Measurements from ENCODE around the gene DNAJB12.
"Not testable (repeated sequence)": the region's sequence is repeated elsewhere in the genome, so short reads cannot be mapped to it uniquely, and the experiment has no call there.

DNAJB12 gene

GRCh38 chr10:72370201-72370722 lies 15.5 kb upstream of the DNAJB12 start:
- no peaks in the 10 kb centered on the region for H3K9me3 Mint-ChIP-seq
- intact Hi-C loops (cut with micrococcal nuclease): no loop called here
- H3K4me3 Mint-ChIP-seq: no peak overlapping the region
- no peaks in the 10 kb centered on the region for H3K4me1 Mint-ChIP-seq (ENCODE audit: low read depth)
- H3K27me3 Mint-ChIP-seq: no peaks in the 10 kb centered on the region
- H3K36me3 Mint-ChIP-seq (ENCODE audit: low read depth): peaks cover 88% of the 10 kb centered on the region
- H3K27ac Mint-ChIP-seq: no peak overlapping the region

GRCh38 chr10:72367301-72367960 lies 12.7 kb upstream of the DNAJB12 start:
- Mint-ChIP-seq H3K4me1 (ENCODE audit: low read depth) (peaks cover 13% of the 10 kb centered on the region), H3K9me3 (no peaks in the 10 kb centered on the region), H3K27me3 (no peaks in the 10 kb centered on the region), H3K36me3 (ENCODE audit: low read depth) (peaks cover 72% of the 10 kb centered on the region), H3K27ac (no peak overlapping the region), H3K4me3 (no peak overlapping the region)
- intact Hi-C loops (cut with micrococcal nuclease): loop anchor here (10.0 kb wide), 3 partner anchors 197 to 327 kb away; partner anchors contain the start of genes MCU and MICU1

GRCh38 chr10:72365106-72365895 lies 10.6 kb upstream of the DNAJB12 start:
- H3K4me3 Mint-ChIP-seq: no peak overlapping the region

GRCh38 chr10:72364239-72364777 lies 9.6 kb upstream of the DNAJB12 start:
- intact Hi-C loops (cut with micrococcal nuclease): loop anchor here (1.0 to 10.0 kb wide), 5 partner anchors 200 to 511 kb away; partner anchors contain the start of genes MCU and MICU1
- Mint-ChIP-seq H3K36me3 (ENCODE audit: low read depth) (peaks cover 44% of the 10 kb centered on the region), H3K9me3 (no peaks in the 10 kb centered on the region), H3K4me3 (no peak overlapping the region), H3K27me3 (no peaks in the 10 kb centered on the region), H3K4me1 (ENCODE audit: low read depth) (peaks cover 13% of the 10 kb centered on the region), H3K27ac (peak overlapping the region; percentile 11)

More at GRCh38 chr10:72365106-72365895, 10.6 kb upstream of the DNAJB12 start:
- Mint-ChIP-seq H3K27me3 (no peaks in the 10 kb centered on the region), H3K27ac (peak overlapping the region; percentile 11), H3K4me1 (ENCODE audit: low read depth) (peaks cover 13% of the 10 kb centered on the region), H3K9me3 (no peaks in the 10 kb centered on the region), H3K36me3 (ENCODE audit: low read depth) (peaks cover 54% of the 10 kb centered on the region)
- intact Hi-C loops (cut with micrococcal nuclease): loop anchor here (10.0 kb wide), 3 partner anchors 200 to 330 kb away; partner anchors contain the start of genes MCU and MICU1

GRCh38 chr10:72356987-72357386 lies 2.3 kb upstream of the DNAJB12 start:
- H3K36me3 Mint-ChIP-seq (ENCODE audit: low read depth): peaks cover 29% of the 10 kb centered on the region
- no peaks in the 10 kb centered on the region for H3K9me3 Mint-ChIP-seq
- no peak overlapping the region for H3K4me3 Mint-ChIP-seq
- intact Hi-C loops (cut with micrococcal nuclease): no loop called here
- H3K27ac Mint-ChIP-seq: no peak overlapping the region
- peaks cover 25% of the 10 kb centered on the region for H3K4me1 Mint-ChIP-seq (ENCODE audit: low read depth)
- no peaks in the 10 kb centered on the region for H3K27me3 Mint-ChIP-seq

- no peak overlapping the region for H3K27ac Mint-ChIP-seq
- H3K9me3 Mint-ChIP-seq: no peaks in the 10 kb centered on the region
- no peak overlapping the region for H3K4me3 Mint-ChIP-seq
- intact Hi-C loops (cut with micrococcal nuclease): no loop called here
- H3K27me3 Mint-ChIP-seq: no peaks in the 10 kb centered on the region
- peaks cover 38% of the 10 kb centered on the region for H3K36me3 Mint-ChIP-seq (ENCODE audit: low read depth)
- peaks cover 34% of the 10 kb centered on the region for H3K4me1 Mint-ChIP-seq (ENCODE audit: low read depth)
Measured at GRCh38 chr10:72356115-72356514, 1.4 kb upstream of the DNAJB12 start.

- H3K36me3 Mint-ChIP-seq (ENCODE audit: low read depth): peaks cover 47% of the 10 kb centered on the region
- peaks cover 43% of the 10 kb centered on the region for H3K4me1 Mint-ChIP-seq (ENCODE audit: low read depth)
- no peaks in the 10 kb centered on the region for H3K9me3 Mint-ChIP-seq
- no peaks in the 10 kb centered on the region for H3K27me3 Mint-ChIP-seq
- intact Hi-C loops (cut with micrococcal nuclease): no loop called here
- peak overlapping the region; percentile 99 for H3K4me3 Mint-ChIP-seq
- H3K27ac Mint-ChIP-seq: peak overlapping the region; percentile 98
Measured at GRCh38 chr10:72355214-72355555, 466 bp upstream of the DNAJB12 start.

GRCh38 chr10:72353965-72354355 lies 759 bp downstream of the DNAJB12 start:
- Mint-ChIP-seq H3K9me3 (no peaks in the 10 kb centered on the region), H3K27me3 (no peaks in the 10 kb centered on the region), H3K36me3 (ENCODE audit: low read depth) (peaks cover 60% of the 10 kb centered on the region), H3K4me3 (peak overlapping the region; percentile 99), H3K27ac (peak overlapping the region; percentile 98), H3K4me1 (ENCODE audit: low read depth) (peaks cover 55% of the 10 kb centered on the region)
- intact Hi-C loops (cut with micrococcal nuclease): no loop called here

GRCh38 chr10:72353028-72353964 lies 1.4 kb downstream of the DNAJB12 start:
- no peaks in the 10 kb centered on the region for H3K27me3 Mint-ChIP-seq
- H3K27ac Mint-ChIP-seq: peak overlapping the region; percentile 98
- peak overlapping the region; percentile 99 for H3K4me3 Mint-ChIP-seq
- H3K4me1 Mint-ChIP-seq (ENCODE audit: low read depth): peaks cover 60% of the 10 kb centered on the region
- H3K9me3 Mint-ChIP-seq: no peaks in the 10 kb centered on the region
- intact Hi-C loops (cut with micrococcal nuclease): no loop called here
- H3K36me3 Mint-ChIP-seq (ENCODE audit: low read depth): peaks cover 66% of the 10 kb centered on the region

- H3K4me3 Mint-ChIP-seq: no peak overlapping the region
- no peaks in the 10 kb centered on the region for H3K27me3 Mint-ChIP-seq
- H3K4me1 Mint-ChIP-seq (ENCODE audit: low read depth): peaks cover 60% of the 10 kb centered on the region
- H3K27ac Mint-ChIP-seq: no peak overlapping the region
- H3K36me3 Mint-ChIP-seq (ENCODE audit: low read depth): peaks cover 76% of the 10 kb centered on the region
- intact Hi-C loops (cut with micrococcal nuclease): no loop called here
- H3K9me3 Mint-ChIP-seq: no peaks in the 10 kb centered on the region
Measured at GRCh38 chr10:72351479-72351878, 3.2 kb downstream of the DNAJB12 start.

GRCh38 chr10:72349438-72349837 lies 5.3 kb downstream of the DNAJB12 start:
- Mint-ChIP-seq H3K36me3 (ENCODE audit: low read depth) (peaks cover 79% of the 10 kb centered on the region), H3K27ac (peak overlapping the region; percentile 44), H3K4me3 (no peak overlapping the region), H3K27me3 (no peaks in the 10 kb centered on the region), H3K9me3 (no peaks in the 10 kb centered on the region), H3K4me1 (ENCODE audit: low read depth) (peaks cover 62% of the 10 kb centered on the region)
- intact Hi-C loops (cut with micrococcal nuclease): no loop called here

- intact Hi-C loops (cut with micrococcal nuclease): no loop called here
- H3K4me1 Mint-ChIP-seq (ENCODE audit: low read depth): peaks cover 68% of the 10 kb centered on the region
- H3K4me3 Mint-ChIP-seq: no peak overlapping the region
- H3K27ac Mint-ChIP-seq: no peak overlapping the region
- no peaks in the 10 kb centered on the region for H3K27me3 Mint-ChIP-seq
- peaks cover 79% of the 10 kb centered on the region for H3K36me3 Mint-ChIP-seq (ENCODE audit: low read depth)
- H3K9me3 Mint-ChIP-seq: no peaks in the 10 kb centered on the region
Measured at GRCh38 chr10:72348282-72348681, 6.4 kb downstream of the DNAJB12 start.

GRCh38 chr10:72346117-72346516 lies 8.6 kb downstream of the DNAJB12 start:
- intact Hi-C loops (cut with micrococcal nuclease); H3K4me3 Mint-ChIP-seq; H3K27me3 Mint-ChIP-seq; H3K9me3 Mint-ChIP-seq; H3K27ac Mint-ChIP-seq: not testable (repeated sequence)
- H3K36me3 Mint-ChIP-seq (ENCODE audit: low read depth): peaks cover 79% of the 10 kb centered on the region
- peaks cover 67% of the 10 kb centered on the region for H3K4me1 Mint-ChIP-seq (ENCODE audit: low read depth)
